GM13976 (cell line): ENCODE measurements around the gene MINAR1.
"Not testable (repeated sequence)": the region's sequence is repeated elsewhere in the genome, so short reads cannot be mapped to it uniquely, and the experiment has no call there.

Source experiments
- DNase-seq: peaks from one replicate; pipeline ENCODE4 v3.0.0; 2012; ENCODE audit warnings: low spot score
- in situ Hi-C: fragments of 300-500 bp; cut with MboI; formaldehyde crosslinking; loops from one replicate; pipeline ENCODE4 v1.12.0; 2022; ENCODE audit warnings: low sequenced_read_pairs, mixed read lengths, inconsistent platforms; ENCODE audit not compliant: unreplicated experiment
- TF ChIP-seq, protein P1 (sequence below): IDR thresholded peaks from 2 replicates; pipeline ENCODE4 v1.5.1; 2012; ENCODE audit warnings: borderline replicate concordance, mild to moderate bottlenecking; ENCODE audit not compliant: insufficient read depth; ENCODE audit errors: extremely low read depth, missing control alignments, control extremely low read depth

MINAR1 gene

DNA sequence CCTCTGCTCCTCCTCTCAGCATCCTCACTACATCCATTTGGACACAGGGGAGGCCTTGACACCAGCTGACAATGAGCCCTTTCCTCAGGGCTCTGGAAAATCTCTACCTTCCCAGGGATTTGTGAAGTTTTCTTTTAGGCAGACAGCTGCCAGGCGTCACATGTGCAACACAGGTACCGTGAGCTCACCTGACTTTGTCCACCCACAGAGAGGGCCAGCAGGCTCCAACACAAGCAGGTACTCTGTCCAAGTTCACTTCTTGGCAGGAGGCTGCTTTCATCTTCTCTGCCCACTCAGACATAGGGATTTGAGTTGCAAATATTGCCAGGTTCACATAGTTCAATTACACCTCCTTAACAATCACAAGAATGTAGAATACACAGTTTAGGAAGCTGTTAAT lies 15.3 kb upstream of the MINAR1 start:
- DNase-seq = no peak
- in situ Hi-C loops = no loop called here
- TF ChIP-seq, protein P1, sequence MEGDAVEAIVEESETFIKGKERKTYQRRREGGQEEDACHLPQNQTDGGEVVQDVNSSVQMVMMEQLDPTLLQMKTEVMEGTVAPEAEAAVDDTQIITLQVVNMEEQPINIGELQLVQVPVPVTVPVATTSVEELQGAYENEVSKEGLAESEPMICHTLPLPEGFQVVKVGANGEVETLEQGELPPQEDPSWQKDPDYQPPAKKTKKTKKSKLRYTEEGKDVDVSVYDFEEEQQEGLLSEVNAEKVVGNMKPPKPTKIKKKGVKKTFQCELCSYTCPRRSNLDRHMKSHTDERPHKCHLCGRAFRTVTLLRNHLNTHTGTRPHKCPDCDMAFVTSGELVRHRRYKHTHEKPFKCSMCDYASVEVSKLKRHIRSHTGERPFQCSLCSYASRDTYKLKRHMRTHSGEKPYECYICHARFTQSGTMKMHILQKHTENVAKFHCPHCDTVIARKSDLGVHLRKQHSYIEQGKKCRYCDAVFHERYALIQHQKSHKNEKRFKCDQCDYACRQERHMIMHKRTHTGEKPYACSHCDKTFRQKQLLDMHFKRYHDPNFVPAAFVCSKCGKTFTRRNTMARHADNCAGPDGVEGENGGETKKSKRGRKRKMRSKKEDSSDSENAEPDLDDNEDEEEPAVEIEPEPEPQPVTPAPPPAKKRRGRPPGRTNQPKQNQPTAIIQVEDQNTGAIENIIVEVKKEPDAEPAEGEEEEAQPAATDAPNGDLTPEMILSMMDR = no peak

DNA sequence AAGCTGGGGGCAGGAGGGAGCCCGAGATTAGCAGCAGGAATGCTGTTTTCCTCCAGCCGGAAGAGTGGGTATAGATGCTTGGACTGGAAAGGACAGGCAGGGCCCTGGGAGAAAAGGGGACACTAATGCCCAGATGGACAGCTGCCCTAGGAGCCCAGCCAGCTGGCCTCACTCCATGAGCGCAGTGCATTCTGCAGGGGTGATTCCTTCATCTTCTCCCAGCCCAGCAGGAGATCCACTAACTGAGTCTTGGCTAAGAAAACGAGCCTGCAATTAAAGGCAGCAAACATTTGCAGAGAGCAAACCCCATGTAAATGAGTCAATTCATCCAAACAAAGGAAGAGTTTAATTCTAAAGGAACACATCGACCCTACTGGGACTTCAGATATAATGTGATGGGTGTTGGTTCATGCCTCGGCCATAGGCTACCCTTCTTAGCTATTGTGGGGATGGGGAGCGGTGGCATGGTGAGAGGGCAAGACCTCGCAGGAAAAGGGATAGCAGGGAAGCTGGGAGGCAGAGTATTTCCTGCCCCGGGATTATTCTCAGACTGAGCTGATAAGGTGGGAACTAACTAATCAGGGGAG lies 13.3 kb upstream of the MINAR1 start:
- DNase-seq = no peak
- in situ Hi-C loops = no loop called here
- TF ChIP-seq, protein P1 = no peak

DNA sequence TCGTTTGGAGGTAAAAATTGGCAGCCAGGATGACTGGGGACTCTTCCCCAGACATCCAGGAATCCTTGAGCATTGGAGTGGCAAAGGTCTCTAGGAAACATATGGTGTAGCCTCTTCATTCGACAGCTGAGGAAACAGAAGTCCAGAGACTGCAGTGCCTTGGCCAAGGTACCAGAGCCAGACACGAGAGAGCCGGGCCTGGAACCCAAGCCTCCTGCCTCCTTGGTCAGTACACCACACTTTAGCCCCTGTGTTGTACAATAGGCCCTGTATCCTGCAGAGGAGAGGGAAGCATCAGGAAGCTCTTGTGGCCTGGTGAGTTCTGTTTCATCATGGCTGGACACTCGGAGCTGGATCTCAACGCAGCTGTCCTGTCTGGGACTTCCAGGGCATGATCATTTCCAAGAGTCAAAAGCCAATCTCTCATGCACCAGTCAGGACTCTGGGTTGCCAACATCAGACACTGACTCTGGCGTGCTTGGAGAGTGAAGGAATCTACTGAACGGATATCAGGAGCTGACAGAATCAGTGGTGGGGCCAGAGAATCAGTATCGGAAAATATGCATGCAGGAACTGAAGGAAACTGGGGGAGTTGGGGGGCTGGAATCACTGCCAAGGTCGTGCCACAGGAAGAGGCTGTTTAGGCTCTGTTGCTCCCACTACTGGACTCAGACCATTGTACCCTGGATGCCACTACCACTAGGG lies 6.4 kb upstream of the MINAR1 start:
- DNase-seq = no peak
- in situ Hi-C loops = no loop called here
- TF ChIP-seq, protein P1 = no peak

DNA sequence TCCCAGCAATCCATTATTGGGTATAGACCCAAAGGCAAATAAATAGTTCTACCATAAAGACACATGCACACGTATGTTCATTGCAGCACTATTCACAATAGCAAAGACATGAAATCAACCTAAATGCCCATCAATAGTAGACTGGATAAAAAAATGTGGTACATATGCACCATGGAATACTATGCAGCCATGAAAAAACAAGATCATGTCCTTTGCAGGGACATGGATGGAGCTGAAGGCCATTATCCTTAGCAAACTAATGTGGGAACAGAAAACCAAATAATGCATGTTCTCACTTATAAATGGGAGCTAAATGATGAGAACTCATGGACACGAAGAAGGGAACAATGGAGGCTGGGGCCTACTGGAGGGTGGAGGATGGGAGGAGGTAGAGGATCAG lies 5.2 kb upstream of the MINAR1 start:
- in situ Hi-C loops, DNase-seq: not testable (repeated sequence)

DNA sequence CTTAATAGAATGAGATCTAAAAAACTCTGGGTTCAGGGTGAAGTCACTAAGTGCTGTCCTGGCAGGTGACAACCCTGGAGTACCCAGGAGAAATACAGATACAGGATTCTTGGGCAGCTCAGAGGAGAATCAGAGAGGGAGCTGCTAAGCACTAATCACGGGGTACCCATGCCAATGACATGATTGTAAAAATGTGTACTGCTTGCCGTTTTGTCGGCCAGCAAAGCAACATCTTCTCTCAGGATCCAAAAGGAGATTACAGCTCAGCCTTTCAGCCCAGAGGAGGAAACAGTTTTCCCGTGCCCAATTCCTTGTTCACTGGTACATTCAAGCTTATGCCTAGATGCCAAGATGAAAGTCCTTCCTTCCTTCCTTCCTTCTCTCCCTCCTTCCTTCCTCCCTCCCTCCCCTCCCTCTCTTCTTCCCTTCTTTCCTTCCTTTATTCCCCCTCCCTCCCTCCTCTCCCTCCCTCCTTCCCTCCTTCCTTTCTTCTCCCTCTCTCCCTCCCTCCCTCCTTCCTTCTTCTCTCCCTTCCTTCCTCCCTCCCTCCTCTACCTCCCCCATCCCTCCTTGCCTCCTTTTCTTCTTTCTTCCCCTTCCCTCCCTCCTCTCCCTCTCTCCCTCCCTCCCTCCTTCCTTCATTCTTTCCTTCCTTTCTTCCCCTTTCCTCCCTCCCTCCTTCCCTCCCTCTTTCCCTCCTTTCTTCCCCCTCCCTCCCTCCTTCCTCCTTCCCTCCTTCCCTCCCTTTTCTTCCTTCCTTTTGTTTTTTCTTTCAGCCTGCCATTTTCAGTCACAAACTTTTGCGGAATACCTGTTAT lies 4.1 kb upstream of the MINAR1 start:
- DNase-seq = no peak
- TF ChIP-seq, protein P1 = no peak
- in situ Hi-C loops = no loop called here

DNA sequence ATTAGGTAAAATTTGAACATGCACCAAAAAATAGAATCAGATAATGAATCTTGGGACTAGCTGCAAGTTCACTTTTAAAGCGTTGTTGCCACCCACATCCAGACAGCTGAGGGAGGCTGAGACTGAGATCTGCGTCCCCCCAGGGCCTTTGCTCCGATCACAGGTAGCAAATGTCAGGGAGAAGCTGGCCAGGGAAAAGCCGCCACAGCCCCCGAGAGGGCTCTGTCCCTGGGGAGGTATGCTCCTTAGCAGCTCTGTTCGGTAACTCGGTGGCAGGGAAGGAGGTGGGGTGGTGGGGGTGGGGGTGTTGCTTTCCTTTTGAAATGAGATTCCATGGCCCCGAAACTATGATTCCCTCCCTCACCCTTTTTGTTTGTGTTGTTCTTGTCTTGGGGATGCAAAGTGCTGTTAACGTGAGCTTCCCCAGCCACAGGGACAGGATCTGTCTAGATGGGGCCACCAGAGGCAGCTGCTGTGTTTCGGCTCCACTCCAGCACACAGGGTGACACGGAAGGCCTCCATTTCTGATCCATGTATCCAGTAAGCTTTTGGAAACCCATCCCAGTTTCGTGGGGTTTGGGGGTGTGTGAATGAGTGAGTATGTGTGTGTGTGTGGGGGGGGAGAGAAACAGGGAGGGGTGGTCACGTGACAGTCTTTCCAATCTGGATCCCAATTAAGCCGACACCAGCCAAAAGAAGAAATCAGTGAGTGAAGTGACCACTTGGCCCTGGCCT lies 1.1 kb upstream of the MINAR1 start:
- in situ Hi-C loops = no loop called here

More for the DNA sequence above, 1.1 kb upstream of the MINAR1 start:
- TF ChIP-seq, protein P1 = no peak
- no peak for DNase-seq
